NCI-H345 treated with DMSO at 0.1 percent for 48 hours (cell line): ENCODE data around the gene STAP1.
"Not testable (repeated sequence)": the region's sequence is repeated elsewhere in the genome, so short reads cannot be mapped to it uniquely, and the experiment has no call there.

Experiments
- DNase-seq: peaks from one replicate; lab custom pipeline; 2025; ENCODE audit not compliant: unreplicated experiment; lab: John Stamatoyannopoulos, UW

The STAP1 gene, protein sequence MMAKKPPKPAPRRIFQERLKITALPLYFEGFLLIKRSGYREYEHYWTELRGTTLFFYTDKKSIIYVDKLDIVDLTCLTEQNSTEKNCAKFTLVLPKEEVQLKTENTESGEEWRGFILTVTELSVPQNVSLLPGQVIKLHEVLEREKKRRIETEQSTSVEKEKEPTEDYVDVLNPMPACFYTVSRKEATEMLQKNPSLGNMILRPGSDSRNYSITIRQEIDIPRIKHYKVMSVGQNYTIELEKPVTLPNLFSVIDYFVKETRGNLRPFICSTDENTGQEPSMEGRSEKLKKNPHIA

DNA sequence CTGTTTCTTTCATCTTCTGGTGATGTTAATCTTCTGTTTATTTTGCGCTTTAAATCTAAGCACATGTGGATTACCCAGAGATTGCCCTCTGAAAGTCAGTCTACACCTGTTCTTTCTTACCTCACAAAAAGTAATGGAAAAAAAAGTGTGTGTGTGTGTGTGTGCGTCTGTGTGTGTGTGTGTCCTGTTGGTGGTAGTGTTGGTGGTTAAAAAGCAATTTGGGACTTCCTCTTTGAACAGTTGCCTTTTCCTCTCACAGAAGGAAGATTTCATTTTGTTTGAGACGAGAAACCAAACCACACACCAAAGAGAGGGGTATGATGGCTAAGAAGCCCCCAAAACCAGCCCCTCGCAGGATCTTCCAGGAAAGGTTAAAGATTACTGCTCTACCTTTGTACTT lies at the start of gene STAP1:
TSS of gene STAP1 (plus strand) at position 235 of the 400 bp plus-strand sequence. CDS start at position 318, 83 bp downstream.
- no peak for DNase-seq

DNA sequence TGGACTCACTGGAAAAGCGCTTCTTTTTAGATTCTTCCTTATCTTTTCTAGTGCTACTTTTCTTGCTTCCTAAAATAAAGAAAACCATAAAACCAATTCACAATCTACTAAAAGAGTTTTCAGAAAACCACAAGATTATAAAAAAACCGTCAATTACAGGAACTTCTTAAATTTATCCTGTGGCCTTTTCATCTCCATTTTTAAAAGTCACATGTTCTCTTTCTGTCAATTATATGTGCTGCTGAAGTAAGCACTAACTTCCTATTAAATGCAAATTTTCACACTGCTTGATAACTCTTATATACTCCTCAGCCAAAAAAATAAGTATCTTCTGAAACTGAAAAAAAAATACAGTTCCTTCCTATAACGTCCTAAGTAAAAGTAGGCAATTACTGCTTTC lies 46.0 kb upstream of the STAP1 start:
- no peak for DNase-seq

DNA sequence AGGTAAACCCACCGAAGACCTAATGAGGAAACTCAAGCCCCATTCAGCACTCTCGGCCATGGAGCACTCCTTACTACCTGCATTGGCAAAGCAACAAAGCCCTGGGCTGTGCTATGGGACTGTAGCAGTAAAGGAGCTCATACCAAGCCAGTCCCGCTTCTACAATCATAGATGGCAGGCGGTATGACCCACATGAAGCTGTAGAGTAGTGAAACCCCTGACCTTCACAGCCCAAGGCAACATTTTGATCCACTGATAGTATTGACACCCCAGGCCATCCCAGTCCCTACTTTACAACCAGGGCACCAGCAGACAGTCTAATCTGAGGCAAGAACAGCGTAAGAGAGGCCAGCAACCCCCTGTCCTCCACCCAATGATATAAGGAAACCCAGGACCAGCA lies 38.4 kb upstream of the STAP1 start:
- no peak for DNase-seq

DNA sequence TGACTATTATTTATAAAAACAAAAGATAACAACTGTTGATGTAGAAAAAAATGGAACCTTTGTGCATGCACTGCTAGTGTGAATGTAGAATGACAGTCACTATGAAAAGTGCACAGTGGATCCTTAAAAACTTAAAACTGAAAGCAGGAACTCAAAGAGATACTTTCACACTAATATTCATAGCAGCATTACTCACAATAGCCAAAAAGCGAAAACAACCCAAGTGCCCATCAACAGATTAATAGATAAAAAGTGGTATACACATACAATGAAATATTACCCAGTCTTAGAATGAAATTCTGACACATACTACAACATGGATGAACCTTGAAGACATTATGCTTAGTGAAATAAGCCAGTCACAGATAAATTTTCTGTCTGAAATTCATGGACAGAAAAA lies 37.0 kb upstream of the STAP1 start:
- no peak for DNase-seq

- no peak for DNase-seq
Measured at GRCh38 chr4:67522230-67522629, 36.3 kb upstream of the STAP1 start.

GRCh38 chr4:67522851-67523671 lies 35.5 kb upstream of the STAP1 start:
- no peak for DNase-seq

- DNase-seq, result not testable (repeated sequence)
Measured at GRCh38 chr4:67524140-67524539, 34.4 kb upstream of the STAP1 start.

DNA sequence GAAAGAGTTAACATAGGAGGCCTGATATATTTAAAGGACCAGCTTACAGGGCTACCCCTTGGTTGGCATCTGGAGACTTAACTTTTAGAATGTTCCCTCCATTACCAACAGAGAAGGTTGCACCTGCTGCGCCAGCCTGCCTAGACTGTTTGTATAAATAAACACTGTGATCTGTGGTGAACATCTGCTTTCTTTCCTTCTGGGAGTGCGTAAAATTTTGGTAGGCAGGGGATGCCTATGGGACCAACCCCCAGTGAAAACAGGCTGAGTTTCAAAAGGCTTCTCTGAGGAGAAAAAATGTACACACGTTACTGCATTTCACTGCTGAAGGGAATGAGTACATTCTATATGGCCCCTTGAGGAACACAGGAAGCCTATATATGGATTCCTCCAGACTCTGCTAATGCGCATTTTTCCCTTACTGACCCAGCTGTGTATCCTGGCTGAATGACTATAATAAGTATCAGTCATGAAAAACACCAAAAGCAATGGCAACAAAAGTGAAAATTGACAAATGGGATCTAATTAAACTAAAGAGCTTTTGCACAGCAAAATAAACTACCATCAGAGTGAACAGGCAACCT lies 27.1 kb upstream of the STAP1 start:
- DNase-seq, result no peak

- not testable (repeated sequence) for DNase-seq
Measured at GRCh38 chr4:67532397-67532796, 26.1 kb upstream of the STAP1 start.

GRCh38 chr4:67533112-67533511 lies 25.4 kb upstream of the STAP1 start:
- DNase-seq, result no peak

GRCh38 chr4:67535280-67535840 lies 23.2 kb upstream of the STAP1 start:
- no peak for DNase-seq

DNA sequence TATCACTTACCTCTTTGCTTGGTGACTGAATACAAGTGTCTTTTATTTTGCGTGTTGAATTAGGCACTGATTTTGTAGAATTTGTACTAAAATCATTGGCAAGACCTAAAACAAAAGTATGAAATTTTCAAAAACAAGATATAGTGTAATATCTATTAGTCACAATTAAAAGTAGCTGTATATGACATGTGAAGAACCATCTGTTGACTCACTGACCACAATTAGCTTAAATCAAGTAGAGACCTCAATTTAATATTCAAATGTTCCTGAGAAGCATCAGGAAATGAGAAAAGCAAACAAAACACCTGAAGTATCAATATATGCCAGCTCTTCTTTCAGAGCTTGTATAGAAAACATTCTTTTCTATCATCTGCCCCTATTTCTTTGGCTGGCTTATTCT lies 18.7 kb upstream of the STAP1 start:
- DNase-seq, result no peak

GRCh38 chr4:67542076-67542475 lies 16.5 kb upstream of the STAP1 start:
- DNase-seq, result no peak

- peak; percentile 73 for DNase-seq
Measured at GRCh38 chr4:67545199-67546003, 13.1 kb upstream of the STAP1 start, which contains the start of gene CENPC. CENPC (minus strand) TSS chr4:67545503; CDS start chr4:67545355, 148 bp downstream.

GRCh38 chr4:67546004-67546356 lies 12.5 kb upstream of the STAP1 start:
- peak; percentile 49 for DNase-seq

DNA sequence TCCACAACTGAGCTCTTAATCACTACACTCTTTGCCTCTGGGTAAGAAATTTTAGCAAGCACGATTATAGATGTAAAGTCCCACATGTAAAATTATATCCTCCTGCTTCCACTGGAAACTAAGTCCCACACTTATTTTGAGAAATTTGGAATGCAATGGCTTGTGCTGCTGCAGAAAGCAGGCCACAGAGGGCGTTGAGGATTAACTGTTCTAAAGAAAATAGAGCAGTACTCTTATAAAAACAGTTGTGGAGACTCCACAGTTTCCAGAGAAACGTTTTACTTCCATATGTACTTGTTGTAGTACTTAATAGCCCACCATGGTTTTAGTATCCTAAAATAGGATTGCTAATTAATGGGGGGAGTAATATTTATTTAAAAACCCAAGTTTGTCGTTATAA lies 11.6 kb upstream of the STAP1 start:
- no peak for DNase-seq

DNA sequence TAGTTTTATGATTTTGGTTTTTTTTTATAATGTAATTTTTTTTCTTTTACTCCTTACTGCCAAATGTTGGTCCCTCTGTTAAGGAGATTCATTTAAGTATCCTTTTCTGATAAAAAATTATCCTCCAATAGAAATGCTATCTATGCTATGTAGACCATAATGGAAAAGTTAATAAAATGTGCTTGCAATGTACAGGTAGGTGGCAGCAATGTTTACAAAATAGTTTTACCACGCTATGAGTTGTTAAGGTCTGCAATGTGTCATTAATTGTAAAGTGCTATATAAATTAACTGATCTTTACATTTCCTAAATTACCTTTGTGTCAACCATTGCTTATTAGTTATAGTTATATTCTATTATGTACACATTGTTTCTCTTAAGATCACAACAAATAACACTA lies 9.4 kb upstream of the STAP1 start:
- DNase-seq, result peak; percentile 10

DNA sequence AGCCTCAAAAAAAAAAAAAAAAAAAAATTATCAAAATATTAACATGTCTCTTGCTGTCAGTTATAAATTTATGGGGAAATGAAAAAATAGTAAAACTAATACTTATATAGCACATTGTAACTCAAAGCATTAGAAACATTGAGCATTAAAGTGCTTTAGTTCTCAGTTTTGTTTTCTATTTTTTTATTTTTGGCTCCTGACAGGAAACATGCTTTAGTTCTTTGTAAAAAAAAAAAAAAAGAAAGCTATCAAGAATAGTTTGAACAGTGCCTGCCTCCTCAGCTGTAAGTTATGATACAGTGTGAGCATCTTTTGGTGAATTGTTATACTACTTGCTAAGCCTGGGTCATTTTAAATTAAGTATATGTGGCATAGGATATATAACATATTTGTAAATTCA lies 8.1 kb upstream of the STAP1 start:
- no peak for DNase-seq

- DNase-seq, result no peak
Measured at GRCh38 chr4:67550857-67551256, 7.7 kb upstream of the STAP1 start.

- not testable (repeated sequence) for DNase-seq
Measured at GRCh38 chr4:67552146-67552792, 6.3 kb upstream of the STAP1 start.
